Immature natural killer cell (primary cell): Measurements from ENCODE around the gene RNASE11. TPM values are rescaled to one million over a fixed set of nuclear protein-coding genes. Genes with fewer than 3 reads are reported as not detected.
"Not testable (repeated sequence)": the region's sequence is repeated elsewhere in the genome, so short reads cannot be mapped to it uniquely, and the experiment has no call there.

Experiments used
- DNase-seq, 3 donors: peaks; one replicate each; pipeline ENCODE4 v3.0.0; 2022; ENCODE audit warnings: mixed read lengths in 1 of 3
- H3K27ac Mint-ChIP-seq, 6 donors: one replicate each; pipeline ENCODE4 v1.8.0; 2020; ENCODE audit warnings: mixed read lengths in 6 of 6, mild to moderate bottlenecking in 5 of 6, inconsistent platforms in 4 of 6, moderate library complexity in 3 of 6
- H3K27me3 Mint-ChIP-seq, 3 donors: one replicate each; pipeline ENCODE4 v1.8.0; 2020 to 2021; ENCODE audit warnings: low read depth in 3 of 3, mild to moderate bottlenecking in 3 of 3, mixed read lengths in 3 of 3, moderate library complexity in 3 of 3, inconsistent platforms in 1 of 3
- H3K36me3 Mint-ChIP-seq, 3 donors: one replicate each; pipeline ENCODE4 v1.8.0; 2020; ENCODE audit warnings: mixed read lengths in 3 of 3, inconsistent platforms in 2 of 3, mild to moderate bottlenecking in 2 of 3
- H3K4me1 Mint-ChIP-seq, 2 donors: one replicate each; pipeline ENCODE4 v1.8.0; 2020; ENCODE audit warnings: inconsistent platforms in 2 of 2, mild to moderate bottlenecking in 2 of 2, mixed read lengths in 2 of 2, moderate library complexity in 1 of 2
- H3K4me3 Mint-ChIP-seq, 5 donors: one replicate each; pipeline ENCODE4 v1.8.0; 2020; ENCODE audit warnings: mild to moderate bottlenecking in 5 of 5, mixed read lengths in 5 of 5, inconsistent platforms in 3 of 5, moderate library complexity in 3 of 5
- H3K9me3 Mint-ChIP-seq, 6 donors: one replicate each; pipeline ENCODE4 v1.8.0; 2020; ENCODE audit warnings: mild to moderate bottlenecking in 6 of 6, mixed read lengths in 6 of 6, inconsistent platforms in 4 of 6, moderate library complexity in 3 of 6
- polyA plus RNA-seq, 3 donors: library from polyadenylated mRNA; unstranded; fragments of 300-500 nt; fragmentation: Illumina TruSeq; gene quantifications; one replicate each; pipeline ENCODE4 v1.2.3, GENCODE V29; 2021

The RNASE11 gene
- polyA plus RNA-seq, 3 donors from 2014 or later, result not detected

DNA sequence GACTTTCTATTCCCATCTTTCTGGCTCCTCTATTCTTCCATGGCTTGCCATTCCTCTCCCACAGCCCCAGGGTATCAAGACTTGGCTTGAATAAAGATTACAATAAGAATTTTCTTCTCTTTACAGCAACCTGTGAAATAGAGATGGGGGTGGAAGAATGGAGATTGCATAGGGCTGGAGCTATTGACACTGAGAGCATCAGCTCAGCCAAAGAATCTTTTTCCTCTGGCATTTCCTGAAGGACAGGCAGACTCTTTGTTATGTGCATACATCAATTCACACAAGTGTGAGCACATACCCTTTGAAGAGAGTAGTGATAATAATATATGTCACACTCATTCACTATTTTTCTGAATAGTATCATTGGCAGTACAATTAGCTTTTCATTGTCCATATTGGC is 4.7 kb downstream of the RNASE11 start:
- no peak for DNase-seq
- H3K36me3 Mint-ChIP-seq, result no peaks in the 10 kb centered on the region
- no peak overlapping the region for H3K4me3 Mint-ChIP-seq
- peaks cover 2 to 3% (median 2%) of the 10 kb centered on the region in 3 donors for H3K27me3 Mint-ChIP-seq
- no peaks in the 10 kb centered on the region for H3K4me1 Mint-ChIP-seq
- no peak overlapping the region for H3K27ac Mint-ChIP-seq
- H3K9me3 Mint-ChIP-seq, result no peaks in the 10 kb centered on the region

DNA sequence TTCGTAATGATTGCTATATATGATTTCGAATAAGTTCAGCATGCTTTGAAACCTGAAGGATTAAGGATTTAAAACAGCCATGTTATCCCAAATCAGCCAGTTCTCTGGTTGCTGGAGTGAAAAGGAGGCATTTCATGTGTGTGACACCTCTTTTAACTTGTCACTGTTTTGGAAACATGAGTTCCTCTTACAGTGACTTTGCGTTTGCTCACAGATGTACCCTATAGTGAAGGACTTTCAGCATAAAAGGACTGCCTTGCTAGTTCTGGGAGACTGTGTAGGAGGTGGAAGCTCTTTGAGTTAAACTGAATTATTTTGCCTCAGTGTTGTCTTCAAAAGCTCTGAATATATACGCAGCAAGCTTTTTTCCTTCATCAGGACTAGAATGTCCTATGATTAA is 7.6 kb downstream of the RNASE11 start:
- DNase-seq, result no peak
- H3K9me3 Mint-ChIP-seq, result no peaks in the 10 kb centered on the region
- no peak overlapping the region for H3K27ac Mint-ChIP-seq
- no peaks in the 10 kb centered on the region for H3K36me3 Mint-ChIP-seq
- H3K4me3 Mint-ChIP-seq, result no peak overlapping the region
- no peaks in the 10 kb centered on the region for H3K4me1 Mint-ChIP-seq
- peaks cover 0 to 2% (median 2%) of the 10 kb centered on the region in 3 donors for H3K27me3 Mint-ChIP-seq

GRCh38 chr14:20578784-20579502 is 8.9 kb downstream of the RNASE11 start:
- Mint-ChIP-seq H3K27ac (no peak overlapping the region), H3K27me3 (peaks cover 0 to 3% (median 2%) of the 10 kb centered on the region in 3 donors)

DNA sequence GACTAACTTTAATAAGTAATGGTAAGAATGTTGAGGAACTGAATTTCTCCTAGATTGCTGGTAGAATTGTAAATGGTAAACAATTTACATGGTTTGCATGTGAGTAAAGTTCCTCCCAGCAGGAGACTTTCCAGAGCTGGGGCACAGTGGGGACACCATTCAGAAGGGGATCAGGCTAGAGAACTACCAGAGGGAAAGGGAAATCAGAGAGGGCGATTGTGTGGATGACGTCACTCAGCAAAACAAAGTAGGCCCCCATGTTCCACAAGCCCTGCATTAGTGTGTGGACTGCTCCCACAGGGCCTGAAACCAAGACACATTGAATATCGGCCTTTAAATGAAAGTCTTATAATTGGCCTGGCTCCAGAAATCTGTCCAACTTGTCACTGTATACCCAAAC is 9.5 kb downstream of the RNASE11 start:
- H3K36me3 Mint-ChIP-seq, result no peaks in the 10 kb centered on the region
- H3K9me3 Mint-ChIP-seq, result peaks cover 0 to 3% (median 0%) of the 10 kb centered on the region in 6 donors
- H3K27me3 Mint-ChIP-seq, result peaks cover 0 to 3% (median 2%) of the 10 kb centered on the region in 3 donors
- H3K4me3 Mint-ChIP-seq, result no peak overlapping the region
- DNase-seq, result no peak
- H3K4me1 Mint-ChIP-seq, result no peaks in the 10 kb centered on the region
- H3K27ac Mint-ChIP-seq, result no peak overlapping the region

More at GRCh38 chr14:20578784-20579502, 8.9 kb downstream of the RNASE11 start:
- no peaks in the 10 kb centered on the region for H3K4me1 Mint-ChIP-seq
- no peak for DNase-seq
- no peak overlapping the region for H3K4me3 Mint-ChIP-seq
- peaks cover 0 to 3% (median 0%) of the 10 kb centered on the region in 6 donors for H3K9me3 Mint-ChIP-seq
- H3K36me3 Mint-ChIP-seq, result no peaks in the 10 kb centered on the region

GRCh38 chr14:20572382-20572990 is 15.3 kb downstream of the RNASE11 start:
- not testable (repeated sequence) for H3K4me1 Mint-ChIP-seq, H3K4me3 Mint-ChIP-seq, H3K27ac Mint-ChIP-seq, H3K36me3 Mint-ChIP-seq, DNase-seq, H3K9me3 Mint-ChIP-seq, H3K27me3 Mint-ChIP-seq

- not testable (repeated sequence) for H3K9me3 Mint-ChIP-seq, H3K36me3 Mint-ChIP-seq, H3K4me3 Mint-ChIP-seq, DNase-seq, H3K4me1 Mint-ChIP-seq, H3K27me3 Mint-ChIP-seq, H3K27ac Mint-ChIP-seq
These were observed 17.1 kb downstream of the RNASE11 start for GRCh38 chr14:20570720-20571119.

- H3K36me3 Mint-ChIP-seq, DNase-seq, H3K9me3 Mint-ChIP-seq, H3K4me1 Mint-ChIP-seq, H3K4me3 Mint-ChIP-seq, H3K27me3 Mint-ChIP-seq, H3K27ac Mint-ChIP-seq: not testable (repeated sequence)
These were observed 17.9 kb downstream of the RNASE11 start for GRCh38 chr14:20569865-20570264.

DNA sequence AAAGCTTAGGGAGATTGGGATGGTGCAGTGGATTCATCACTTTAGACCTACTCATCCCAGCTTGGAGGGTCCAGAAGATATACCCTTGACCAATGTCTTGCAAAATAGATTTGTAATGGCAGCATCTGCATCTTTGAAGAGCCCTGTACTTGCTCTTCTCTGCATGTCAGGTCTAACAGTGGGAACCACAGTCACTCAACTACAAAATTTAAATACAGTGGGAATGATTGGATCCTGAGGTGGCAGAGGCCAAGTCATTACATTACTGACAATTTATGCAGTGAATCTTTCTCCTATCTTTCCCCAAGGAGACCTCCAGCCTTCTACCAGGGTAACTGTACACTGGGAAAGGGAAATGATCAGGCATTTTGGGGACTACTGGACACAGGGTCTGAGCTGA is 18.7 kb downstream of the RNASE11 start:
- peaks cover 0 to 3% of the 10 kb centered on the region in 2 donors for H3K4me1 Mint-ChIP-seq
- no peak overlapping the region for H3K27ac Mint-ChIP-seq
- no peak for DNase-seq
- no peaks in the 10 kb centered on the region for H3K36me3 Mint-ChIP-seq
- peaks cover 0 to 6% (median 0%) of the 10 kb centered on the region in 6 donors for H3K9me3 Mint-ChIP-seq
- peaks cover 0 to 4% (median 0%) of the 10 kb centered on the region in 3 donors for H3K27me3 Mint-ChIP-seq
- H3K4me3 Mint-ChIP-seq, result no peak overlapping the region

DNA sequence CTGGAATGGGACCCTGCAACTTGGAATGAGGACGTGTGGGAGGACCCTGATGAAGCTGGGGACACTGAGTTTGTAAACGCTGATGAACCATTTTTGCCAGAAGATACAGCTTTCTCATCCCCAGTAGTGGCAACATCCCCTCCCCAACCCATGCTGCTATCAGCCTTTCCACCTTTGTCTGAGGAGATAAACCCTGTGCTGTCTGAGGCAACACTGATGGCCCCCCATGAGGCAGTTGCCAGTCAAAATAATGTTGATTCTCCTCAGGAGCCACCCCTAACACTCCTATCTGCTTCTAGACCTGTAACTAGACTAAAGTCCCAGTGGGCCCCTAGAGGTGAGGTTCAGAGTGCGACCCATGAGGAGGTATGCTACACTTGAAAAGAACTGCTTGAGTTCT is 19.4 kb downstream of the RNASE11 start:
- no peak overlapping the region for H3K27ac Mint-ChIP-seq
- peaks cover 0 to 6% (median 0%) of the 10 kb centered on the region in 6 donors for H3K9me3 Mint-ChIP-seq
- H3K27me3 Mint-ChIP-seq, result peaks cover 0 to 4% (median 2%) of the 10 kb centered on the region in 3 donors
- H3K36me3 Mint-ChIP-seq, result no peaks in the 10 kb centered on the region
- no peak overlapping the region for H3K4me3 Mint-ChIP-seq
- DNase-seq, result no peak
- peaks cover 0 to 3% of the 10 kb centered on the region in 2 donors for H3K4me1 Mint-ChIP-seq

GRCh38 chr14:20567199-20567598 is 20.6 kb downstream of the RNASE11 start:
- not testable (repeated sequence) for DNase-seq, H3K36me3 Mint-ChIP-seq, H3K4me1 Mint-ChIP-seq, H3K27me3 Mint-ChIP-seq, H3K4me3 Mint-ChIP-seq, H3K9me3 Mint-ChIP-seq, H3K27ac Mint-ChIP-seq

DNA sequence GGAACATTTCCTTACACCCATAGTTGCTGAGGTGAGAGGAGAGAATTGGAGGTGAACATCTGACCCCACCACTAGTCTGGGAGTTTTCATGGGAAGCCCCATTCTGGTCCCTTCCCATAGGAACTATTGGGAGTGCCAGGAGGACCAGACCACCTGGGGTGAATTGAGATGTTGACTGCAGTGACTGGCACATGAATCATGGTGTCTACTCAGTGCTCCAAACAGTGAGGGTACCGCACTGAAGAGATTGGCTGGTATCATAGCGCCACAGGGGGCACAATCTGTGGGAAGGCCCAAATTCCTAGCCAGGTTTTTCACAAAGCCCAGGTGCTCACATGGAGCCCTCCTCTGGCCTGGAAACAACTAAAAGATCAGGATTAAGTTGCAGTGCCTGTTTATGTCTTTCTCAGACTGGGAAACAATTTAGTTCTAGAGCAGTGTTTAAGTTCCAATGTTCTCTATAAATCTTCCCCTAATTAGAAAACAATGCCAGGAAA is 23.3 kb downstream of the RNASE11 start:
- DNase-seq, result no peak
- Mint-ChIP-seq H3K9me3 (peaks cover 0 to 6% (median 0%) of the 10 kb centered on the region in 6 donors), H3K27ac (no peak overlapping the region)

GRCh38 chr14:20563971-20564370 is 23.8 kb downstream of the RNASE11 start:
- Mint-ChIP-seq H3K9me3 (peaks cover 0 to 6% (median 0%) of the 10 kb centered on the region in 6 donors), H3K36me3 (no peaks in the 10 kb centered on the region), H3K4me3 (no peak overlapping the region), H3K4me1 (no peaks in the 10 kb centered on the region), H3K27ac (no peak overlapping the region), H3K27me3 (peaks cover 0 to 4% (median 2%) of the 10 kb centered on the region in 3 donors)
- DNase-seq, result no peak

More for the DNA sequence above, 23.3 kb downstream of the RNASE11 start:
- no peak overlapping the region for H3K4me3 Mint-ChIP-seq
- peaks cover 0 to 4% (median 2%) of the 10 kb centered on the region in 3 donors for H3K27me3 Mint-ChIP-seq
- no peaks in the 10 kb centered on the region for H3K36me3 Mint-ChIP-seq
- no peaks in the 10 kb centered on the region for H3K4me1 Mint-ChIP-seq

DNA sequence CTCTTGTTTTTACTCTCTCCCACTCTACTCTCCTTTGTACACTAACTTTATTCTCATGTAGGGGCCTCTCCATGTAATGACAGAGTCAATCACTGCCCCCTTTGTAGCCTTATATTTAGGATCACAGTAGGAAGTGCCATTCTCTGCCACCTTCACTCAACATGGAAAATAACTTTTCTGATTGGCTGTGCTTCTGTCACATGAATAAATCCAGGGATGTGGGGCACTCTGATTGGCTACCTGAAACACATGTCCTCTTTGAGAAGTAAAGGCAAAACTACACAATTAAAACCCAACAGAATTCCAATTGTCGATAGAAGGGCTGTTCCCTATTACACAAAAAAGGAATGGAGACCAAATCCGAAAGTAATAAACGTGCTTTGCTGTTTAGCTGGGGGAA is 26.8 kb downstream of the RNASE11 start, which contains the start of gene RNASE9:
TSS of gene RNASE9 (minus strand) at position 87 of the 400 bp plus-strand sequence.
- no peak for DNase-seq
- Mint-ChIP-seq H3K4me1 (no peaks in the 10 kb centered on the region), H3K9me3 (no peaks in the 10 kb centered on the region), H3K36me3 (peaks cover 0 to 4% (median 0%) of the 10 kb centered on the region in 3 donors), H3K27me3 (peaks cover 0 to 7% (median 2%) of the 10 kb centered on the region in 3 donors), H3K4me3 (no peak within 1 kb of the TSS), H3K27ac (no peak within 1 kb of the TSS)

- H3K9me3 Mint-ChIP-seq, result no peaks in the 10 kb centered on the region
- H3K4me3 Mint-ChIP-seq, result no peak overlapping the region
- no peak overlapping the region for H3K27ac Mint-ChIP-seq
- no peak for DNase-seq
- peaks cover 0 to 10% (median 2%) of the 10 kb centered on the region in 3 donors for H3K27me3 Mint-ChIP-seq
- H3K4me1 Mint-ChIP-seq, result no peaks in the 10 kb centered on the region
- peaks cover 0 to 4% (median 0%) of the 10 kb centered on the region in 3 donors for H3K36me3 Mint-ChIP-seq
These were observed 28.3 kb downstream of the RNASE11 start for GRCh38 chr14:20559461-20559904.
